Epithelial cell of esophagus (primary cell): ENCODE results near the gene GABRA6.

Experiments
- DNase-seq: peaks from one replicate; pipeline ENCODE4 v3.0.0; 2010; ENCODE audit warnings: low read depth
- H3K4me3 ChIP-seq: 2 replicates; pipeline ENCODE4 v1.5.1; 2011; ENCODE audit warnings: mild to moderate bottlenecking, low read length, control low read depth
- CTCF ChIP-seq: IDR thresholded peaks from 2 replicates; pipeline ENCODE4 v1.5.1; 2011; ENCODE audit warnings: low read depth, mild to moderate bottlenecking, low read length, control low read depth, inconsistent platforms; ENCODE audit not compliant: insufficient read depth; ENCODE audit errors: missing control alignments

The GABRA6 gene

GRCh38 chr5:161703528-161703927, 18.0 kb downstream of the GABRA6 start:
- TF ChIP-seq CTCF, result no peak
- H3K4me3 ChIP-seq, result no peak overlapping the region

GRCh38 chr5:161707382-161707781, 21.9 kb downstream of the GABRA6 start:
- no peak for TF ChIP-seq CTCF
- no peak overlapping the region for H3K4me3 ChIP-seq
- no peak for DNase-seq

More at GRCh38 chr5:161703528-161703927, 18.0 kb downstream of the GABRA6 start:
- DNase-seq, result no peak

- no peak for TF ChIP-seq CTCF
- H3K4me3 ChIP-seq, result no peak overlapping the region
- no peak for DNase-seq
Observed at GRCh38 chr5:161709239-161709638, 23.7 kb downstream of the GABRA6 start.

GRCh38 chr5:161713042-161713441, 27.5 kb downstream of the GABRA6 start:
- no peak for DNase-seq
- no peak overlapping the region for H3K4me3 ChIP-seq
- no peak for TF ChIP-seq CTCF

GRCh38 chr5:161719157-161719556, 33.6 kb downstream of the GABRA6 start:
- no peak overlapping the region for H3K4me3 ChIP-seq
- TF ChIP-seq CTCF, result no peak
- no peak for DNase-seq

- H3K4me3 ChIP-seq, result no peak overlapping the region
- DNase-seq, result no peak
- TF ChIP-seq CTCF, result no peak
Observed at GRCh38 chr5:161720460-161720859, 34.9 kb downstream of the GABRA6 start.

- H3K4me3 ChIP-seq, result no peak overlapping the region
- no peak for TF ChIP-seq CTCF
- no peak for DNase-seq
Observed at GRCh38 chr5:161734741-161735140, 49.2 kb downstream of the GABRA6 start.
